Smooth muscle cell of the brain vasculature (primary cell): ENCODE data around the gene NDC1.
"Not testable (repeated sequence)": the region's sequence is repeated elsewhere in the genome, so short reads cannot be mapped to it uniquely, and the experiment has no call there.

ENCODE experiments used
- DNase-seq: peaks from one replicate; pipeline ENCODE4 v3.0.0-alpha.2; 2012; ENCODE audit warnings: low read depth, low spot score

NDC1 gene

DNA sequence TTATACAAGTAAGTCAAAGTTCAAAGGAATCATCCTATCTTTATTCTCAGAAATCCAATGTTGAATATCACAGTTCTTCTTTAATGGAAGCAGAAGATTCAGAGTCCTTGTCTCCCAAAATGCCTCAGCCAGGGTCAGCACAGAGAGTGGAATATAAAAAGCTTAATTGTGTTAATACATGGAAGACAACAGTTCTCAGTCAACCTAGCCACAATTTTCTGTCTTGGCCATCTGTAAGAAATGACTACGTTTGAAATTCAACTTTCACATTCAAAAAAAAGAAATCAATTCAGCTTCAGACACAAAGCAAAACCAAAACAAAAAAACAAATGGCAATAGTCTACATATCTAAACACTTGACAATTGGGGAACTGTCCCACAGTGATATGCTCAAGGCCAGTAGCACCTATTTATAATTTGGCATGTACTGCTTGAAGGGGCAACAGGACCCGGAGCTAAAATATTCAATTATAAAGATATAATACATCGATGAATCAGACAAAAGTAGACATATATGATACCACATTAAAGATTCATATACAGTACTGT, 71.8 kb downstream of the NDC1 start:
- no peak for DNase-seq

DNA sequence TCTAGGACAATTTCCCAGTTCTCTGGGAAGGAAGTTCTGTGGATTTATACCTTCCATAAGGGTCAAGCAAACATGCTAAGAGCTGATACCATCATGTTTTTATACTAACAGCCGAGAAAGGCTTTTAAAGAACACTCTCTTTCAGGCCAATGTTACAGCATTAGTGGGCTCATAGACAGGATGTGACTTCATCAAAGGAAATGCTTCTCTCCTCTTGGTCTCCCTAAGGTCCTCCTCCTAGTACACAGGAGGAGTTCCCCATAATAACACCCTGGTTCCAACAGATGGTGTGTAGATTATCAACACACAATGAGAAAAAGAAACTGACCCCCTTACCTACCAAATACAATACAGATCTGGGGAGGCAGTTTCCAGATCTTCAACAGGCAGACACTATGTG, 72.4 kb downstream of the NDC1 start:
- no peak for DNase-seq

DNA sequence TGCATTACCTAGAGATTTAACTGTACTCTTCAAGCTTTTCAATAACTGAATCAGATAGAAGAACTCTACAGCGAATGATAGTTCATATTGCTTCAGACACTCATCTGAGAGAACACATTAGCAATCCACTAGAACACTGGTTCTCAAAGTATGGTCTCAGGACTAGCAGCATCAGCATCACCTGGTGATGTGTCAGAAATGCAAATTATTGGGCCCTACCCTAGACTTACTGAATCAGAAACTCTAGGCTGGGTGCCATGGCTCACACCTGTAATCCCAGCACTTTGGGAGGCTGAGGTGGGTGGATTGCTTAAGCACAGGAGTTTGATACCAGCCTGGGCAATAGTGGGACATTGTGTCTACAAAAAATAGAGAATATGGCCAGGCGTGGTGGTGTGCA, 74.2 kb downstream of the NDC1 start:
- no peak for DNase-seq

DNA sequence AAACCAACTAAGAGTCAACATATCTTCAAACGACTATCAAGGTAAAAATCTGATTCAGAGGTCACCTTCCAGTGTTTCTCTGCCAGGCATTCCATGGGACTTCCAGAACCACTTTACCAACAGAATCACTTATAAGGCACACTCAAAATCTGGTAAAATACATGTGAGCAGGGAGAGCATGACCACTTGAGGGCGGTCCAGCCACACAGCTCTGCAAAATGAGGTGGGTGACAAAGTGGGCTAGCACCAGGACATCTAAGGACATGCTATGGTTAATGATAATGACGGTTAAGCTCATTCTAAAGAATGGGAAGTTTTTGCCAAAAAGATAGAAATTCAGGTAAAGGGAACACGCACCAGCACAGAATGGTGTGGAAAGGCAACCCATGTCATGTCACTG, 74.6 kb downstream of the NDC1 start:
- no peak for DNase-seq

DNA sequence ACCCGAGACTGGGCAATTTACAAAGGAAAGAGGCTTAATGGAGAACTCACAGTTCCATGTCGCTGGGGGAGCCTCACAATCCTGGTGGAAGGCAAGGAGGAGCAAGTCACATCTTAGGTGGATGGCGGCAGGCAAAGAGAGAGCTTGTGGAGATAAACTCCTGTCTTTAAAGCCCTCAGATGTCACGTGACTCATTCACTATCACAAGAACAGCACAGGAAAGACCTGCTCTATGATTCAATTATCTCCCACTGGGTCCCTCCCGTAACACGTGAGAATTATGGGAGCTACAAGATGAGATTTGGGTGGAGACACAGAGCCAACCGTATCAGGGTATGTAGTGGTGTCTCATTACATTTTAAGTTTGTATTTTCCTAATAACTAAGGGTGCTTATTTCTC, 77.6 kb downstream of the NDC1 start:
- not testable (repeated sequence) for DNase-seq

DNA sequence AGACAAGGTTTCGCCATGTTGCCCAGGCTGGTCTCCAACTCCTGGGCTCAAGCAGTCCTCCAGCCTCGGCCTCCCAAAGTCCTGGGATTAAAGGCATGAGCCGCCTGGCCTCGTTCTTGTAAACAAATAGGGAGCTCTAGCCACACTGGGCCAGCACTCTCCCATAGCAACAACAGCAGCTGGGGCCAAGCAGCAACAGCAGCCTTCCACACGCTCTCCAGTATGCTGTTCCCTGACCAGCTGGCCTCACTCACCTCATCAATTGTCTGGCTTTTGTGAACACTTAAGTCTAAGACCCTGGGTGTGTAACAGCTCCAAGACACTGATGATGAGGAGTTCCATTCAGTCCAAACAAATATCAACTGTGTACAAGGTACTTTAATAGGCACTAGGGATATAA, 82.2 kb downstream of the NDC1 start:
- DNase-seq = no peak

DNA sequence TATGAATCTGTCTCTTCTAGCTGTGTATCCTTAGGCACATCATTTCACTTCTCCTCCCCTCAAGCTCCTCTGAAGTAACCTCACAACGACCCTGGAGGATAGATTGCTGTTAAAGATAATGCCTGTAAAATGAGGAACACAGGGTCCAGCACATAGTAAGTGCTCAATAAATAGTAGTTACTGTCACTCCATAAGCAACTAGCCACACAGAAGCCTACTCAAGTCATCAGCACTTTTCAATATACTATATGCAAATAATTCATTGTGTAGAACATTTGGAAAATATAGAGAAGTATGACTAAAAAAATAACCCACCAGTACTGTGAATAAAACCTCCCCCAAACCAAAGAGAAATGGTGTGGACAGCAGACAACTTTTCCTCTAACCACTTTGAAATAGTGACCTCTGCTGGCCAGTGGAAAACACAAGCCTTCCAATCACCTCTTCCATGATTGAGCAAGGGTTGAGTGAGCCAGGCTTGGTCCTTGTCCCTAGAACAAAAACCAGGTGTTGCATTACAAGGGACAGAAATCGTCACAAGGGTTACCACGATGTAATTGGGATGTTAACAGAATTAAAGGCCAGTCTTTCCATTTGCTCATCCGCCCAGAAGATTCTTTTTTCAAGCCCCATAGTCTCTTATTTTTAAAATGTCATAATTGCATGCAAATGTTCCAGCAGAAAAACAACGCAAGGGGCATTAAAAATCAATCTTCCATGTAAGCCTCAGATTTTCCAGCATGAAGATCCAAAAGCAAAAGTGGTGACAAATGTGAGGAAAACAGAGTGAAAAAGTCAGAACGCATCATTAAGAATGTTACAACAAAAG, 83.4 kb downstream of the NDC1 start:
- no peak for DNase-seq

DNA sequence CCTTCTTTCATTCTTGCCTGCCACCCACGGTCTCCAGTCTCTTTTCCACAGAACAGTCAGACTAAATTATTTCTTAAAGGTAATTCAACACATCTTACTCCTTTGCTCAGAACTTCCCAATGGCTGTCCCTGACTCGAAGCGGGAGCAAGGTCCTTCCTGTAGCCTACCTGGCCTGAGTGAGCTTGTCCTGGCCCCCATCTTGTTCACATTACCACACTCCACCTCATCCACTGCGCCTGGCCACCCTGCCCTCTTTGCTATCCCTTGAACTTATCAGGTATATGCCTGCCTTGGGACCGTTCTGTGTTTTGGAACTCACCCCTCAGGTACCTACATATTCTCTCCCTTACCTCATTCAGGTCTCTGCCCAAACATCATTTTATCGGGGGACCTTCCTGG, 85.8 kb downstream of the NDC1 start:
- no peak for DNase-seq

DNA sequence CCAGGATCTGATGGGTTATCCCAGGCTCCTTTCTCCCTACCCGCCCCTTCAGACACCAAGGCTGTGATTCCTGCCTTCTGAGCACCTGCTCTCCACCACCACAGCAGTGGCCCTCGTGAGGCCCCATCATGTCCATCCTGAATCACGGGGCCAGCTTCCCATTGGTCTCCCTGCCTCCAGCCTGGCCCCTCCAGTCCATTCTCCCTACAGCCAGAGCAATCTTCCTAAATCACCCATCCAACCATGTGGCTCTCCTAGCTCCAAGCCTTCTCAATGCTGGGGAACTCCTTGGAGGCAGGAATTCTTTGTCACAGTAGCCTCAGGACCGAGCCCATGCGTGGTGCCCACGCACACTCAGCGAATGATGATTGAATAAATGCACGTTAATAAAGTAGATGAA, 90.3 kb downstream of the NDC1 start:
- no peak for DNase-seq

DNA sequence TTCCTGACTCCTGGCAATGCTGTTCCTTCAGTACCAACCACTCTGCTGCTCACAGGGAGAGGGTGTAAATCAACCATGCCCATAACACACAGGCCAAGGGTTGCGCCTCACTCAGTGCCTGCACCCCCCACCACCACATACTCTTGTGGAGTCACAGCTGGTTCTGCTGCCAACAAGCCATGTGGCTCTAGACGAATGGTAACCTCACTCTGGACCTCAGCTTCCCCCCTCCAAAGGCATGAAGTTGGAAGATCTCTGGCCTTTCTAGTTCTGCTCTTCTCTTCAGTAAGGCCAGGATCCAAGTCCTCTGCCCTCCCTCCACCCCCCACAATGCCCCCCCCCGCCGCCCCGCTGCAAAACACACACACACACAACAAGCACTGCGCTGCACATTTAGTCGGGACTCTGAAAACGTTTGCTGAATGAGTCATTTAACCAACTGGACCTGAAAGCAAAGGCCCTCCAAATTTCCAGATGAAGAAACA, 97.4 kb downstream of the NDC1 start:
- no peak for DNase-seq

DNA sequence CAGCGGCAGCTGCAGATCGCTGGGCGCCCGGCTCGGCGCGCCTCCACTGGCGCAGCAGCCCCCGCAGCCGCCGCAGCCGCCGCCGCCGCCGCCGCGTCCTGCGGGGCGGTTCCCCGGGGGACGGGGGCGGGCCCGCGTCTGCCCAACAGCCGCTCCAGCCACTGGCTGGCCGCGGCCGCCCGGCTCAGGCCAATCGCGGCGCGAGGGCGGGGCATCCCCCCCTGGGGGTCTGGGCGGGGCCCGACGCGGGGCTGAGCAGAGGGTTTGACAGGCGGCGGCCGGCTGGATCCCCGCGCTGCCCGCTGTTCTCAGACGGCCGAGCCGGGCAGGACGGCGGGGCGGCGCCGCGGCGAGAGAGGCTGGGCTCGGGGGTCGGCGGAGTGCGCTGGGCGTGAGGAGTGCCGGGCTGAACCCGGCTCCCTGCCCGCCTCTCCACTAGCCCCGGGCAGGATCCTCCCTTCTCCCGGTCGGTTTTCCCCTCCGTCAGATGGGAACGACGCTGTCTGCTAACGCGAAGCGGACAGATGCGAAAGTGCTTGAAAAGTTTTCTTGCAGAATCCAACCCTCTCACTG, 98.9 kb downstream of the NDC1 start, which contains the start of gene GLIS1:
TSS of gene GLIS1 (minus strand) at position 56 of the 573 bp plus-strand sequence. CDS start 1,100 bp downstream, outside the sequence.
- no peak for DNase-seq

DNA sequence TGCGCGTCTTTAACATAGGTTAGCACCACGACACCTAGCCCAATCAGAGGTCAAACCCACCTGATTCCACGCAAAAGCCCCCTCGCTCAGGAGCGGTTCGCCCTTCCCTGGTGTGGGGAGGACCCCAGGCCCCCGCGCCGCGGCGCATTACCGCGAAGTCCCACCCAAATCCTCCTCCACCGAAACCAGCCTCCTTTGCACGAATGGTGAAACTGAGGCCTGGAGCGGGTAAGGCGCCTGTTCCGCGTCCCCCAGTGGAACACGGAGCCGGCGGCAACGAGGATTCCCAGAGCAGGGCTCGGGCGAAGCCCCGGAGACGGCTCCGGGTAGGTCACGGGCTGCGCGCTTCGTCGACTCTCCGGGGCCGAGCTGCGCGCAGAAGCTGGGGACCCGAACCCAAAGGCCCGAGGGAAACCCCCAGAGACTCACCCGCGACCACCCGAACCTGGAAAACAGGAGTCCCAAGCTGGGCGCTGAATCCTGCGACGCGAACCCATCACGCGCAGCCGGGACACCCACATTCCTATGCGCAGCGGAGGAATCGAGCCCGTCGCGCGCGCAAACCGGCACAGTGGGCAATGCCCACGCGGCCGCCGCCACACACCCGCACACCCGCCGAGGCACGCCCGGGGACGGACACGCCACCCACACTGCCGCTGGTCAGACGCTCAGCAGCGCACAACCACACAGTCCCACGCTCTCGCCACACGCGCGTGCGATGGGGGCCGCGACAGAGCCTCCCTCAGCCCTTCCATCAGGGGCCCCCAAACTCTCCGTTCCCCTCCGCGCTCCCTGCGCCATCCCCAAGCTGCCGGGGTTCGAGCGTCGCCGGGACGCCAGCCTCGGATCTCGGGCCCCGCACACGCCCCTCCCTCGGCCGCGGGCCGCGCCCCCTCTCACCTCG, 99.6 kb downstream of the NDC1 start:
- no peak for DNase-seq

DNA sequence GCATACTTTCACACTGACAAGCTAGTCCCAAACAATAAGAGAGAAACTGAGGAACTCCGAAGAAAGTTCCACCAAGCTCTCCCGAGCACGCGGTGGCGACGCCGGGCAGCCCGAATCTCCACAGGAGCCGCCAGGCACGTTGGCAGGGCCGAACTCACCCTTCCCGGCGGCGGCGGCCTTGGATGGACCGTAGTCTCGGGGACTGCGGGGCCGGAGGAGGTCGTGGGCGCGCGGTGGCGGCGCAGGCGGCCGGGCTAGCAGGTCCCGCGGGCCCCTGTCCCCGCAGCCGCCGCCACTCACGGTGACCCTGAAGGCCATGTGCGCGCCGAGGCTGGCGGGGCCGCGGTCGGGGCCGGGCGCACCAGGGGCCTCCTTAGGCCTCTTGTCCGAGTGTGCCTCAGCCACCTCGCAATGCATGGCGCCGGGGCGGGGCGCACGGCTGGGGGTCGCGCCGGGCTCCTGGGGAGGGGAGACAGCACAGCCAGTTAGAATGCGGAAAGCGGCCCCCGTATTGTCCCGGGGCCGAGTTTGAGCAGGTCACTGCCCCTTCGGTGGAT, 100.4 kb downstream of the NDC1 start:
- no peak for DNase-seq

DNA sequence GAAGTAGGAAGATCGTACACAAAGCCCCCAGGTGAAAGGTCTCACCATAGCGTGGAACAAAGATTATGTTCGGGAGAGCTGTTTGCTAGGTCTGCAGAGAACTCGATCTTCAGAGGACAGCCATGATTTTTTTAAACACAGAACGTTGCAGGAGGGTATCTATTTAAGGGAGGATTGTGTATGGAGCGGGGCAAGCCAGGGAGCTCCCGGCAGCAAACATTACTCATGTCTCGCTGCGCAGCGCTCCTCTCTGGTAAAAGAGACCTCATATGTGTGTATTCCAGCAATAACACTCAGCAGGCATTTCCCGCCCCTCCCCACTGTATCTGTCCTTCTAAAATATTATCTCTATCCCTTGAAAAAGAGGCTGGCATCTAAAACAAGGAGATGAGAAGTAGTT, 101.8 kb downstream of the NDC1 start:
- DNase-seq = no peak

DNA sequence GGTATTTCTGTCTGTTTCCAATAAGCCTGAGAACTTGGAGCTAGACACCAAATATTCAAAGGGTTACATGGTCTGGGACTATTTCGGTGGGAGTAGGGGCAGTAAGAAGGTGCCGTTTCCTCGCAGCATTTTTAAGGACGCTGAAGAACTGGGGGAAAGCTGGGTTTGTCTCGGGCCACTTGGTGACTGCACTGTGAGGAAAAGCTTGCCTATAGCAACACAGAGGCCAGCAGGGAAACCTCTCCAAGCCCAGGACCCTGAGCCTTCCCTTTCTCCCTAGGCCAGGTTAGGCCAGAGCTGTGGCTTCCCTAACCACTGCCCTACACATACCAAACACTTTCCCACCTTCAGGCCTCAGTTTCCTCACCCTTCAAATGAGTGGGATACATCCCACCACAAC, 102.4 kb downstream of the NDC1 start:
- no peak for DNase-seq

DNA sequence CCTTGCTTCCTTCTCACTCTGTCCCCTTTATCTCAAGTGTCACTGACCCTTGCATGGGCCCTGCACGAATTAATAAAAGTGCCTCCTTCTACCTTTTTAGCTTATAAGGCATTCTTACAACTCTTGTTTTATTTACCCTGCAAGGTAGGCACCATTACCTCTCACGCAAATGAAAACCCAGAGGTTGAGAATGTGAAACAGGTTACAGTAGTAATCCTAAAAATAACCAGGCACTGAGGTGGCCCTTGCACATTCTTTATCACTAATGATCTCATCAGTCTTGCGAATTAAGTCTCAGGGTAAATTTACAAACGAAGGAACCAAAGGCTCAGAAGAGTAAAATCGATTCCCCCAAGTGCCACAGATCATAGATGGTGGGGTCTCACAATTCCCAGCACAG, 102.8 kb downstream of the NDC1 start:
- no peak for DNase-seq

DNA sequence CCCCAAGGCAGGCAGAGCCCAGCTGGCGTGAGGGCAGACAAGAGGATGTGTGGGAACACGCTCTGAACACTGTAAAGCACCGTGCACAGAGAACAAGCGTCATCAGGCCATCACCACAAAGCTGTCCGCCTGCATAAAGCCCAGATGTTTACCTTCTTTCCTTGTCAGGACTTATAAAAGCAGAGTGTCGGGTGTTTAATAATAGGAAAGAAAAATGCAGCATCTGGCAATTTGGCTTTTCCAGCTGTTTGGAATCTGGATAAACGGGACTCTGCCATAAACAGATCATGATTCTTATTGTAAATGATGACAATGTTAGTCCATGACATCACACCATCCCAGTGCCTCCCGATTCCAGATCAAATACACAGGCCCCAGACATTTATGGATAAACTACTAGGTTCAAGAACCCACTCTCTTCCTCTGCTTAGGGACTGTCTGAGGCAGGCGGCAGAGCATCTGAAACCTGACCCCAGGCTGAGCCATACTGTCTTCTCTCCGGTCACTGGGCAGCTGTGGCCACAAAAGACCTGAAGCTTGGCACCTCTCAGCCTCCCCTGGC, 103.4 kb downstream of the NDC1 start:
- no peak for DNase-seq

DNA sequence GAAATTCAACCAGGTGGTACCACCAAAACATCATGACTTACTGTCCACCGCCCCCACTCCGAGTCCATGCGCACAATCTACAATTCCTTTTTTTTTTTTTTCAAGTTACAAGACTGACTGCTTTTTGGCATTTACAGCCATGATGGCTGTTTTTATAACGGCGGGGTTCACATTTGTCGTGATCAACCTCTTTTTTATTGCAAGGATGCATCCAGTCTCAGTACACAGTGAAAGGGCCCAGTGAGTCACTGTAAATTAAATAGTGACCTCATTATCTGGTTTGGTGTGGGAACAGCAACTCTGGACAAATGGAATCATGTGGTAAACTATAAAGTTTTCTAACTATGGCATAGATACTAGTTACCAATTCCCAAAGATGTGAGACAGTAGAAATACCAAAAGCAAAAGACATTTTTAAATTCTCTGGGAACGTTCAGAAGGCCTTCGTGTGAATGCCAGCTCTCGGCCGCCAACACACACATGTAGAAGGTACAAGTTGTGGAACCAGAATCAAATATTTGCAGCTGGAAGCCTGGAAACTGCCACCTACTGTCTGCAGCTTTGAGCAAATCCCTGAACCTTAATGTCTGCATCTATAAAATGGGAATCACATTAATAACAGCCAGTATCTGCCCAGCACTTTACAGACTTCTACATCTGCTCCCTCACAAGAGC, 104.0 kb downstream of the NDC1 start:
- no peak for DNase-seq

DNA sequence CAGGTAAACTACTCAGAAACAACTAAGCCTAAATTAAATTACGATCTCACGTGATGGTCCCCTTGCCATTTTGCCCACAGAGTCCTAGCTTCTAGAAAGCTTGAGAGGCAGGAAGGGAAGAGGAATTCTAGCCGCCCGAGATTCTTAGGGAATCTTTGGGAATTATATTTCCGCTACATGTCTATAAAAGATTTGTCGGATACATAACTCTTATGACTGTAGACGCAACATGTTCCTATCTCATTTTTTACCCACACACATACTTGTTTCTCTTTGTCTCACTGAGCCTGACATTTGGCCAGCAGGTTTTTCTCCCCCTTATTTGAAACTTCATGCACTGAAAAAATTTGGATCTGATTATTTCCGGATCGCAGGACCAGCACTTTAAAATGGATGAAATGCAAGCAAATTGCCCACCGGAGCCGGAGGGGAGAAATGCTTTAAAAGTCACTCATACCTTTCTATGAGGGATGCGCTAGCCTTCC, 104.6 kb downstream of the NDC1 start:
- DNase-seq = no peak

DNA sequence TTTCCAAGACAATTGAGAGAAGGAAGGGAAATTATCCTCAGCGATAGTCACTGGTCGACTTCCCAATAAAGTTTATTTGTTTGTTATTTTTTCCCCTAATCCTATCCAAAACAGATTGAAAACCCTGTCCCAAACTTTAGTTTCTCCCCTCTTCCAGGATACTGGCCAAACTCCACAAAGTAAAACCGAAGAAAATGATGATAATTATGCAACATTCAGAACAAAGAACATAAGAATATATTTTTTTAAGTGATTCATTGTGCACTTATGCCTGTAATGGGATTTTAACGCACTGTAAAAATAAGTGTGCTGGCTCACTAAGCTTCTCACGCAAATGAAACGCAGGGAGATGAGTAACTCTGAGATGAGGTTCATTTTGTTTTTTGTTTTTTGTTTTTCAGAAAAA, 105.2 kb downstream of the NDC1 start:
- DNase-seq = no peak

DNA sequence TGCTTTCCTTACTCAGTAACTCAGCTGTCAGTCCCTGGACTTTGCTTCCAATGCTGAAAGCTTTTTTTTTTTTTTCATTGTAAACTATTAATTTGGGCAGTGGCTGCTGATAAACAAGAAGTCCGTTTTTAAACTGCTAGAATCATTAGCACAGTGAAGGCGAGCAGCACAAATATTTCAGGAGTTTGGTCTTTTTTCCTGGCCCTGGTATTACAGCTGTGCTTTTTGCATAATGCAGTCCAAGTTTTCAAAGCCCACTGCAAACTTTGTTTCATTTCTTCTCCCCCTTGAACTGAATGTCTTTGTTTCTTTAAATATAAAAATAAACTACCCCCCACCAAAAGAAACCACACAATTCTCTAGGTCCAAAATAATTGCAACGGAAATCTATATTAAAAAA, 105.7 kb downstream of the NDC1 start:
- DNase-seq = no peak
